LNCAP (cell line): ENCODE data around the gene SPRY2.

Source experiments
- TF ChIP-seq, protein P1 (sequence below): fragments of 450-650 bp; IDR thresholded peaks from 2 replicates; pipeline ENCODE4 v1.5.1; 2017; ENCODE audit warnings: mild to moderate bottlenecking

SPRY2 gene

DNA sequence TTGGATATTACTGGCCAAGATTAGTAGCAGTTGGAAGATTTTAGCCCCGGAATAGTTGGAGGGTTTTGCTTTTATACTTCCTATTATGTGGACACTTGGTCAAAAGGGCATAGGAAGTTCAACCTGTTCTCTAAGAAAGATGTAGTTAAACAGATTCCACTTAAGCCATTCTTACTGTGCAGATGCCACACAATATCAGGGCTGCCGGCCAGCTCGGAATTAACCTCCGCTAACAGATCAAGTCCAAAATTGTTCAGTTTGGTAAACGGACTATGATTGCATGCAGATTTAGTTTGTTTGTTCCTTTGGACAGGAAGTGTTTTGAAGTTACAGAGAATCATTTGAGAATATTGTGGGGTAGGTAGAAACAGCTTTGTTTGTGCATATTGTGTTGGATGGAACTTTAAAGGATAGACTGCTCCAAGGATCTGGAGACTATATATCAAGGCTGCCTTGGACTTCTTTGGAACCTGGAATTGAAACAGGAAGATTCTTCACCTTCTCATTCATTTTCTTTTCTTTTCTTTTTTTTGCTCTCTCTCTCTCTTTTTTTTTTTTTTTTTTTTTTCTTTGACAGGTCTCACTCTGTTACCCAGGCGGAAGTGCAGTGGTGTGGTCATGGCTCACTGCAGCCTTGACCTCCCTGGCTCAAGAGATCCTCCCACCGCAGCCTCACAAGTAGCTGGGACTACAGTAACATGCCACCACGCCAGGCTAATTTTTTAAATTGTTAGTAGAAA lies 5.0 kb upstream of the SPRY2 start:
- TF ChIP-seq, protein P1, sequence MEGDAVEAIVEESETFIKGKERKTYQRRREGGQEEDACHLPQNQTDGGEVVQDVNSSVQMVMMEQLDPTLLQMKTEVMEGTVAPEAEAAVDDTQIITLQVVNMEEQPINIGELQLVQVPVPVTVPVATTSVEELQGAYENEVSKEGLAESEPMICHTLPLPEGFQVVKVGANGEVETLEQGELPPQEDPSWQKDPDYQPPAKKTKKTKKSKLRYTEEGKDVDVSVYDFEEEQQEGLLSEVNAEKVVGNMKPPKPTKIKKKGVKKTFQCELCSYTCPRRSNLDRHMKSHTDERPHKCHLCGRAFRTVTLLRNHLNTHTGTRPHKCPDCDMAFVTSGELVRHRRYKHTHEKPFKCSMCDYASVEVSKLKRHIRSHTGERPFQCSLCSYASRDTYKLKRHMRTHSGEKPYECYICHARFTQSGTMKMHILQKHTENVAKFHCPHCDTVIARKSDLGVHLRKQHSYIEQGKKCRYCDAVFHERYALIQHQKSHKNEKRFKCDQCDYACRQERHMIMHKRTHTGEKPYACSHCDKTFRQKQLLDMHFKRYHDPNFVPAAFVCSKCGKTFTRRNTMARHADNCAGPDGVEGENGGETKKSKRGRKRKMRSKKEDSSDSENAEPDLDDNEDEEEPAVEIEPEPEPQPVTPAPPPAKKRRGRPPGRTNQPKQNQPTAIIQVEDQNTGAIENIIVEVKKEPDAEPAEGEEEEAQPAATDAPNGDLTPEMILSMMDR, result no peak

DNA sequence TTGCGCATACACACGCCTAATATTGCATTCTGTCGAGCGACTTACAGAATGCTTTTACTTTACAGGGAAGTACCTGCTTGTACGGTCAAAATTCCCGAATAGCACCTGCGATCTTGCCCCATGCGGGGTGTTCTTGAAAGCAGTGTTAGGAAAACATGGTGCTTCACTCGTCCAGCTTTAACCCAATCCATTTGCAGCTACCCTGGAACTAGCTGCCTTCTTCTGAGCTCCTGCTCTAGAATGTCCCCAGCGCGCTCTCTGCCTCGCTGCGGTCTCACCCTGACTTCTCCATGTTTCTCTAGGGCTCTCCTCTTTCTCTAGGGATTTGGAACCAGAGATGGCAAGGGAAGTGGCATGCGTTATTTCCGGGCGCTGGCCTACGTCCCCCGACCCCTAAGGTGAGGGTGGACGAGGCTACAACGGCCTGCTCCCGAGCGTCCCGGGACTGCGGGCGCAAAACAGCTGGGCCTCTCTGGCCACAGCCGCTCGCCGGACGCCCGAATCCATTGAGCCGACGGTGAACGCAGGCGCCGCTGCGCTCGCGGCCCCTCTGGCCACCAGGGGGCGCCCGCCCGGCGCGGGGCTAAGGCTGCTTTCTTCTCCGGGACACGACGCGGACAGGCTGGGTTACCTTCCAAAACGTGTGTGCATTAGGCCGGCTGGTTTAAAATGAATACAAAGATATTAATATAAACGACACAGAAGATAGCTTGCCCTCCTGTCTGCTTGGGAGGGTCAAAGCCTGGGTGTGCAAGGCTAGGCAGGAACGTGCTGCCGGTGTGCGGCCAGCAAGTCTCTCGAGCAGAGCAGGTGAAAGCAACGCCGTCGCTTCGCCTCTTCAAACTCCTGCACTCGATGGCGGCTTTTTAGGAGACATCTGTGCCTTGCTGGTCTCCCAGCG lies 1.8 kb upstream of the SPRY2 start:
- TF ChIP-seq, protein P1, result peak; percentile 95

DNA sequence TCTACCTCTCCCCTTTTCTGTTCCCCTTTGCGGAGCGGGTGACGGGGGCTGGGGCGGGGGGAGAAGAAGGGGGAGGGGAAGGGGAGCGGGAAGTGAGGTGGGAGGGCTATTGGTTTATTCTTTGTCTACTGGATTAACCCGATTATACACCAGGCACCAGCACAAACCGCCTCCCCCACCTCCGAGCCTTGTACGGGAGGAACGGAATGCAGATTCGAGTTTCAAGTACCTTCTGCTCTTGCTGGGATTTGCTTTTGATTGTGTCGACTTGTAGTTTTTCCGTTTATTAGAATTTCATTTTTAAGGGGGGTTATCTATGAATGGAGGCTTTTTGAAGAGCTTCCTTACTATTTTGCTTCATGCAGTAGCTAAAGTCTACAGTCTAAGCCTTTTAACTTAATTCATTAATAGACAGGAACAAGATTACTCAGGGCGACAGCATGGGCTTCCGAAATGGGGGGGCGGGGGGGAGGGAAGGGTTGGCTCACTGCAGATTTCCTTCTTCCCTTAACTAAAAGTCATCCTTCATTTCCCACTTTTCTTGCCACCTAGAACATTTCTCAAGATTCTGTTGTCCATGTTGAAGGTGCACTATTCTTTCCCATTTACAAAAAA lies 937 bp upstream of the SPRY2 start:
- TF ChIP-seq, protein P1, result no peak

DNA sequence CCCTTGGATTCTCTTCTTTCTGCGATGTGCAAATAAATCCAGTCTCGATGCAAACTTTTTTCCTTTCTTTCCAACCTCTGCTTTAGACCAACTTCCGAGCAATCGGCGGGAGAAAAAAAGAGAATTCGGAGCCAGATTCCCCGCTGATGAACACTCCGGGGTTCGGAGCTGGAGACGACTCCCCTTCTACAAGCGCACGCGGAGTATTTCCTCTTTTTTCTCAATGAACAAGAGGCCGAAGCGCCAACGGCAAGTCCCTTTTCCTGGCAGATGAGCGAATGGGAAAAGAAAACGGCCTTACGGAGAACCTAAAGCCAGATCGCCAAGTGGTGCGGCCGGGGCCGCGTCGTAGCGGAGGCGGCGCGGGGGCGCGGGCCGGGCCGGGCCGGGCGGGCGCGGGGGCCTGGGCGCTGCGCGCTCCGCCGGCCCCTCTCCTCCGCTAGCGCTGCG lies 250 bp downstream of the SPRY2 start:
- TF ChIP-seq, protein P1, result no peak

DNA sequence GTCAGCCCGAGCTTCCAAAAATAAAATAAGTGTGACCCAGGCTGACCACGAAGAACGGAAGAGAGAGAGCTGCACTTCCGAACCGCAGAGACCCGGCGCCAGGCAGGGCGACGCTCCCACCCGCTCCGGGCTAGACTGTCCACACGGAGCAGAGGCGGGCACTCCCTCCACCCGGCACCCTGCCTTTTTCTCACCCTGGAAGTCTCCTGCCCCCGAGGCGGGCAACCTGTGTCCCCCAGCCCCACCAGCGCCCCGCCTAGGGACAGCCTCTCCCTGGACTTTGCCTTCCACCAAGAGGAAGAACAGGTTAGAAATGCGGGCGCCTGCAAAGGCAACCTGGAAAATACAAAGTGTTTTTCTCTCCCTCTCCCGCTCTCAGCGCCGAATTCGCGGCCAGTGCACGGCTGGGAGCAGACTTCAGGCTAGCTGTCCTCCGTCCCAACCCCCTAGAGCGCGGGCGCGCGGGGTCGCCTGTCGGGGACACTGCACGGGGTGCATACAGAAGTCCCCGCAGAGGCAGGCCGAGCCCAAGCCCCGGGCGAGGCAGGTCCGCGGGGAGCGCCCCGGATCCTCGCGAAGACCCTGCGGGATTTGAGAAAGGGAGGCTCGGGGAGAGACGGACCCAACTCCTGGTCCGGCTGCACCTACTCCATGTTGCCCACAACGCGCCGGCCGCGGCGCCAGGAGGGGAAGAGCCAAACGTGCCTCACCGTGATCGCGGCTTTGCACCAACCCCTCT lies 845 bp downstream of the SPRY2 start:
- TF ChIP-seq, protein P1, result no peak

DNA sequence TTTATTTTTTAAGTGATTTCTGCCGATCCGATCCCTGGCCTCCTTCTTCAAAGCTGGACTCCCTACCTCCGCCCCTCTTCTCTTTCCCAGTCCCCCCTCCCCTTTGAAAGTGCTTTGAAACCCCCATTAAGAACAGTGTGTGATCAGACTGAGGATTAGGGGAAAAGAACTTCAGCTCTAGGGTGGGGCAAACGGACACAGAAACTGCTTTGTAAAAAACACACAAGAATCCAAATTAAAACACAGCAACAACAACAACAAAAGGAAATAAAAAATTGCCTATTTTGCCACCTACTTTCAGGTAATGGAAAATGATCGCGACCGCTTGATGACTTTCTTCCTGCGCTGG lies 1.4 kb downstream of the SPRY2 start:
- TF ChIP-seq, protein P1, result no peak
